GM23338 (cell line): Measurements from ENCODE around the gene TLE1. TPM values are rescaled to one million over a fixed set of nuclear protein-coding genes. Genes with fewer than 3 reads are reported as not detected.
"Not testable (repeated sequence)": the region's sequence is repeated elsewhere in the genome, so short reads cannot be mapped to it uniquely, and the experiment has no call there.

Experiments used
- ATAC-seq: fragments of 200-7000 bp; cut with Tn5 transposase; 3 replicates; pipeline ENCODE4 v1.9.1; 2020
- DNase-seq: peaks from one replicate; pipeline ENCODE4 v3.0.0-alpha.2; 2015; ENCODE audit warnings: low spot score
- H2AFZ ChIP-seq: fragments of 200-600 bp; sonication (generic); 2 replicates; pipeline ENCODE4 v1.8.0; 2016; ENCODE audit warnings: antibody characterized with exemption, mild to moderate bottlenecking, moderate library complexity
- H3F3A ChIP-seq: fragments of 200-600 bp; sonication (generic); replicated peaks from 2 replicates; pipeline ENCODE4 v1.8.0; 2017; ENCODE audit warnings: antibody characterized with exemption, mixed run types, low read depth
- H3K27ac ChIP-seq: fragments of 200-600 bp; sonication (generic); 2 replicates; pipeline ENCODE4 v1.6.1; 2016; ENCODE audit warnings: low read depth
- H3K27me3 ChIP-seq: fragments of 200-600 bp; sonication (generic); 2 replicates; pipeline ENCODE4 v1.8.0; 2016; ENCODE audit warnings: mild to moderate bottlenecking, mixed run types, moderate library complexity; ENCODE audit not compliant: insufficient read depth
- H3K36me3 ChIP-seq: fragments of 200-600 bp; sonication (generic); 2 replicates; pipeline ENCODE4 v1.8.0; 2016; ENCODE audit warnings: mild to moderate bottlenecking; ENCODE audit not compliant: insufficient read depth
- H3K4me1 ChIP-seq: fragments of 200-600 bp; sonication (generic); 2 replicates; pipeline ENCODE4 v1.8.0; 2016; ENCODE audit warnings: mild to moderate bottlenecking, moderate library complexity; ENCODE audit not compliant: insufficient read depth
- H3K4me2 ChIP-seq: fragments of 200-600 bp; sonication (generic); 2 replicates; pipeline ENCODE4 v1.7.1; 2017; ENCODE audit warnings: mixed run types
- H3K4me3 ChIP-seq: fragments of 200-600 bp; sonication (generic); 2 replicates; pipeline ENCODE4 v1.6.1; 2016; ENCODE audit warnings: mixed run types
- H3K79me2 ChIP-seq: fragments of 200-600 bp; sonication (generic); replicated peaks from 2 replicates; pipeline ENCODE4 v1.8.0; 2017; ENCODE audit warnings: mild to moderate bottlenecking; ENCODE audit not compliant: insufficient read depth
- H3K9me2 ChIP-seq: fragments of 200-600 bp; sonication (generic); 2 replicates; pipeline ENCODE4 v1.8.0; 2017; ENCODE audit not compliant: insufficient read depth
- H4K20me1 ChIP-seq: fragments of 200-600 bp; sonication (generic); replicated peaks from 2 replicates; pipeline ENCODE4 v1.8.0; 2017; ENCODE audit warnings: mild to moderate bottlenecking; ENCODE audit not compliant: insufficient read depth
- H3K27ac Mint-ChIP-seq: 2 replicates; pipeline ENCODE4 v1.8.0; 2020; ENCODE audit warnings: inconsistent platforms, mild to moderate bottlenecking, moderate library complexity, mixed read lengths
- H3K27me3 Mint-ChIP-seq: 3 replicates; pipeline ENCODE4 v1.8.0; 2022; ENCODE audit warnings: low read depth, mild to moderate bottlenecking, moderate library complexity, mixed read lengths, inconsistent platforms; ENCODE audit not compliant: insufficient read depth, poor library complexity
- H3K36me3 Mint-ChIP-seq: 3 replicates; pipeline ENCODE4 v1.8.0; 2021; ENCODE audit warnings: low read depth, mild to moderate bottlenecking, inconsistent platforms, moderate library complexity, mixed read lengths
- H3K4me1 Mint-ChIP-seq: 3 replicates; pipeline ENCODE4 v1.8.0; 2020; ENCODE audit warnings: mild to moderate bottlenecking, inconsistent platforms, mixed read lengths
- H3K4me3 Mint-ChIP-seq: 3 replicates; pipeline ENCODE4 v1.8.0; 2021; ENCODE audit warnings: moderate library complexity, mild to moderate bottlenecking, inconsistent platforms, mixed read lengths
- H3K9me3 Mint-ChIP-seq: 3 replicates; pipeline ENCODE4 v1.8.0; 2020; ENCODE audit warnings: moderate library complexity, mild to moderate bottlenecking, inconsistent platforms, mixed read lengths
- CTCF ChIP-seq, 2 experiments: fragments of 200-600 bp in 1 of 2; sonication (generic) in 1 of 2; conservative IDR thresholded peaks; 2 replicates each; pipeline versions ENCODE4 v1.5.1 to v1.6.1; 2016 to 2017; ENCODE audit warnings: antibody characterized with exemption in 2 of 2, low read depth in 2 of 2, mild to moderate bottlenecking in 2 of 2, moderate library complexity in 1 of 2
- EZH2phosphoT487 ChIP-seq: fragments of 200-600 bp; sonication (generic); IDR thresholded peaks from one replicate; pipeline ENCODE4 v1.8.1; 2018; ENCODE audit warnings: antibody characterized with exemption; ENCODE audit not compliant: unreplicated experiment
- JUNB ChIP-seq: IDR thresholded peaks from one replicate; pipeline ENCODE4 v1.6.1; 2016; ENCODE audit warnings: antibody characterized with exemption; ENCODE audit not compliant: unreplicated experiment
- POLR2AphosphoS5 ChIP-seq: IDR thresholded peaks from 2 replicates; pipeline ENCODE4 v1.6.1; 2016; ENCODE audit warnings: antibody characterized with exemption, low read depth
- ZNF114 ChIP-seq: fragments of 250-450 bp; sonication (Bioruptor Pico); IDR thresholded peaks from 2 replicates; pipeline ENCODE4 v1.5.0; 2020; ENCODE audit warnings: mild to moderate bottlenecking, moderate library complexity
- ZNF462 ChIP-seq: fragments of 250-450 bp; sonication (Bioruptor Pico); IDR thresholded peaks from 2 replicates; pipeline ENCODE4 v1.5.0; 2020; ENCODE audit warnings: mild to moderate bottlenecking, moderate library complexity
- polyA plus RNA-seq: library from polyadenylated mRNA; unstranded; fragments of >200 nt; fragmentation: Nextera tagmentation; extraction: Ambion mirVana; gene quantifications from 2 replicates; pipeline ENCODE4 v1.2.1, GENCODE V29; 2016
- total RNA-seq: library from RNA; depleted of rRNA; stranded (reverse); fragments of >200 nt; shearing (Covaris generic); gene quantifications from 2 replicates; pipeline ENCODE4 v1.2.3, GENCODE V29; 2014

The TLE1 gene
- total and polyA plus RNA-seq, 2 experiments from 2014 or later = 58.1 to 132 TPM

- H3K4me1 ChIP-seq = peaks cover 71% of the 10 kb centered on the region
- H3K27me3 Mint-ChIP-seq, H3K9me3 Mint-ChIP-seq, H3K27ac Mint-ChIP-seq, ATAC-seq, H4K20me1 ChIP-seq, H2AFZ ChIP-seq, H3K9me2 ChIP-seq, DNase-seq, H3F3A ChIP-seq, H3K27me3 ChIP-seq, H3K4me3 Mint-ChIP-seq, H3K4me3 ChIP-seq: not testable (repeated sequence)
- peaks cover 39% of the 10 kb centered on the region for H3K79me2 ChIP-seq
- H3K4me2 ChIP-seq = 0 out of 2 replicates have a peak overlapping the region, but pooled peaks have one; percentile 28
- H3K36me3 Mint-ChIP-seq = peaks cover 84% of the 10 kb centered on the region
- H3K36me3 ChIP-seq = peaks cover 27% of the 10 kb centered on the region; the same call in 1 of the 2 replicates
- peaks cover 73% of the 10 kb centered on the region for H3K4me1 Mint-ChIP-seq
- H3K27ac ChIP-seq = peak overlapping the region; percentile 84; the same call in 1 of the 2 replicates
Observed at GRCh38 chr9:81595293-81595692, 94.1 kb downstream of the TLE1 start.

GRCh38 chr9:81594415-81594814 lies 94.9 kb downstream of the TLE1 start:
- TF ChIP-seq ZNF462 (CRISPR knock-in tag) = no peak
- no peak for TF ChIP-seq POLR2AphosphoS5
- no peak for TF ChIP-seq ZNF114 (CRISPR knock-in tag)
- no peak for TF ChIP-seq JUNB
- no peak for TF ChIP-seq CTCF (conservative IDR thresholded peaks at IDR 0.05; ENCODE audit: low read depth in 2 of 2)
- TF ChIP-seq EZH2phosphoT487 = no peak
- Mint-ChIP-seq H3K9me3 (no peaks in the 10 kb centered on the region), H3K27me3 (peaks cover 5% of the 10 kb centered on the region), H3K4me1 (peaks cover 68% of the 10 kb centered on the region), H3K36me3 (peaks cover 88% of the 10 kb centered on the region), H3K27ac (no peak overlapping the region), H3K4me3 (no peak overlapping the region)
- Histone ChIP-seq H3K36me3 (peaks cover 36% of the 10 kb centered on the region; the same call in 1 of the 2 replicates), H3K4me3 (no peak overlapping the region), H3K9me2 (peaks cover 5% of the 10 kb centered on the region; the same call in 1 of the 2 replicates), H3K27me3 (no peaks in the 10 kb centered on the region), H2AFZ (no peak overlapping the region), H3F3A (no peaks in the 10 kb centered on the region), H3K4me2 (no peak overlapping the region), H3K27ac (no peak overlapping the region), H3K4me1 (peaks cover 65% of the 10 kb centered on the region), H3K79me2 (peaks cover 30% of the 10 kb centered on the region), H4K20me1 (peaks cover 6% of the 10 kb centered on the region)
- ATAC-seq (no peak), DNase-seq (no peak)
